Esophagus muscularis mucosa (tissue), 4 donors: Measurements from ENCODE around the gene TP53INP2. TPM values are rescaled to one million over a fixed set of nuclear protein-coding genes. Genes with fewer than 3 reads are reported as not detected.

ENCODE experiments used
- DNase-seq: peaks from one replicate; pipeline ENCODE4 v3.0.0-alpha.2; 2017; ENCODE audit errors: extremely low spot score
- H3K27ac ChIP-seq, 4 donors: fragments of 200-600 bp; sonication (generic); replicated peaks in 1 of 4; 1 replicate in 3 of 4; 2 replicates in 1 of 4; pipeline ENCODE4 v1.5.1; 2016 to 2019; ENCODE audit warnings: mild to moderate bottlenecking in 1 of 4
- H3K27me3 ChIP-seq, 4 donors: fragments of 200-600 bp; sonication (generic); one replicate each; pipeline versions ENCODE4 v1.5.1 to v1.6.0; 2016 to 2019
- H3K36me3 ChIP-seq, 4 donors: fragments of 200-600 bp; sonication (generic); one replicate each; pipeline ENCODE4 v1.5.1; 2016 to 2019
- H3K4me1 ChIP-seq, 4 donors: fragments of 200-600 bp; sonication (generic); one replicate each; pipeline ENCODE4 v1.5.1; 2016 to 2019
- H3K4me3 ChIP-seq, 4 donors: fragments of 200-600 bp; sonication (generic); 1 replicate in 2 of 4; 2 replicates in 2 of 4; pipeline ENCODE4 v1.5.1; 2016 to 2019; ENCODE audit warnings: mild to moderate bottlenecking in 4 of 4, moderate library complexity in 1 of 4
- H3K9me3 ChIP-seq, 4 donors: fragments of 200-600 bp; sonication (generic); 1 replicate in 3 of 4; 2 replicates in 1 of 4; pipeline ENCODE4 v1.5.1; 2016 to 2019
- EP300 ChIP-seq: sonication (generic); formaldehyde crosslinking; IDR thresholded peaks from one replicate; pipeline ENCODE4 v1.6.1; 2017; ENCODE audit warnings: antibody characterized with exemption
- POLR2A ChIP-seq: fragments of 450-650 bp; IDR thresholded peaks from one replicate; pipeline ENCODE4 v1.6.1; 2017; ENCODE audit warnings: antibody characterized with exemption, moderate library complexity, mild to moderate bottlenecking, low read depth
- POLR2AphosphoS5 ChIP-seq, 2 donors: sonication (generic); formaldehyde crosslinking; IDR thresholded peaks; one replicate each; pipeline ENCODE4 v1.6.1; 2017; ENCODE audit warnings: antibody characterized with exemption in 2 of 2
- WGBS: methylation state at CpG from one replicate; pipeline ENCODE4 v1.1.5; 2018; 5-methylcytosine and 5-hydroxymethylcytosine counted together
- intact Hi-C: fragments of 100-400 bp; cut with DNase I; formaldehyde crosslinking; loops from one replicate; pipeline ENCODE4 v1.15.1; 2023
- total RNA-seq, 4 donors: library from RNA; depleted of rRNA; stranded (reverse); fragments of >200 nt; gene quantifications; one replicate each; pipeline versions ENCODE4 v1.1.0 to v1.2.1, GENCODE V29; 2016
- TF ChIP-seq, protein P1 (sequence below), 3 experiments: fragments of 200-600 bp in 2 of 3; fragments of 450-650 bp in 1 of 3; sonication (generic) in 2 of 3; IDR thresholded peaks; one replicate each; pipeline ENCODE4 v1.5.1; 2017 to 2019; ENCODE audit warnings: antibody characterized with exemption in 3 of 3, mild to moderate bottlenecking in 2 of 3, moderate library complexity in 1 of 3

Gene TP53INP2
- total RNA-seq, 4 donors from 2014 or later, result 37.1 to 73.1 (median 62.5) TPM

DNA sequence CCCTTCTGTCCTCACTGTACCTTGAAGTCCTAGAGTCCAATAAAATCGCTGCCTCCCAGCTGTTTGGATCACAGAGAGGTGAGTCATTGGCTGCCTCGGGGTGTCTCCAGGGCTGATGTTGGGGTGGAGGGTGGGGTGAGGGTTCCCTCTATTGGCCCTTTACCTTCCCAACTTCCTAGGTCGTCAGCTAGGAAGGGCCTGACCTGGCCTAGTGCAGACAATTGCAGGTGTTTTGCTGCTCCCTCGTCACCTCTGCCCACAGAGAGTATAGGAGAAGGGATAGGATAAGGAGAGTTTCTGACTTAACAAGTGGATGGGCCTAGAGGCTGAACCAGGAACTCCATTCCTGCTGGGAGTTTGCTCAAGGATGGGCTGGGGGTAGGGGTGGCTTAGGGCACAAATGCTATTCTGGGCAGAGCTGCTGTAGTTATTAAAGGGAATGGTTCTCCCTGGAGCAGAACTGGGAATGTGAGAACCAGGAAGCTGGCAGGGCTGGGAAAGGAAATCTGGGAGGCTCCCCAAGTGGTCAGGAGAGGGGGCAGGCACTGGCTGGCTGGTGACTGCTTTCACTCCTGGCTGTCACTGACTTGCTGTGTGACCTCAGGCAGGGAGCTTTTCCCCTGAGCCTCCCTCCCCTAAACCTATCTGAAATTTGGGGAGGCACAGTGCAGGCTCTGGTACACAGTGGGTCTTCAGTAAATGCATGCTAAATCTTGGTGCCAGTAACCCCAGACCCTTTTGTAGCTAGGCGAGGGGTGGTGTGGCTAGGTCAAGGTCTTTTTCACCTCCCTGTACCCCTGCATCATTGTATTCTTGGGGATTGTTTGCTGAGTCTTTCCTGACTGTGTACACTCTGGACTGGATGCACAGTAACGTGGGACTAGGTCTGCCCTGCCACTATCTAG is 1.5 kb downstream of the TP53INP2 start:
- no peaks in the 10 kb centered on the region for H3K9me3 ChIP-seq
- no peaks in the 10 kb centered on the region for H3K27me3 ChIP-seq
- no peak for DNase-seq
- H3K4me1 ChIP-seq, result peaks cover 43 to 65% (median 56%) of the 10 kb centered on the region in 4 donors
- H3K36me3 ChIP-seq, result peaks cover 0 to 6% (median under 1%) of the 10 kb centered on the region in 4 donors
- TF ChIP-seq EP300, result no peak
- TF ChIP-seq, protein P1, sequence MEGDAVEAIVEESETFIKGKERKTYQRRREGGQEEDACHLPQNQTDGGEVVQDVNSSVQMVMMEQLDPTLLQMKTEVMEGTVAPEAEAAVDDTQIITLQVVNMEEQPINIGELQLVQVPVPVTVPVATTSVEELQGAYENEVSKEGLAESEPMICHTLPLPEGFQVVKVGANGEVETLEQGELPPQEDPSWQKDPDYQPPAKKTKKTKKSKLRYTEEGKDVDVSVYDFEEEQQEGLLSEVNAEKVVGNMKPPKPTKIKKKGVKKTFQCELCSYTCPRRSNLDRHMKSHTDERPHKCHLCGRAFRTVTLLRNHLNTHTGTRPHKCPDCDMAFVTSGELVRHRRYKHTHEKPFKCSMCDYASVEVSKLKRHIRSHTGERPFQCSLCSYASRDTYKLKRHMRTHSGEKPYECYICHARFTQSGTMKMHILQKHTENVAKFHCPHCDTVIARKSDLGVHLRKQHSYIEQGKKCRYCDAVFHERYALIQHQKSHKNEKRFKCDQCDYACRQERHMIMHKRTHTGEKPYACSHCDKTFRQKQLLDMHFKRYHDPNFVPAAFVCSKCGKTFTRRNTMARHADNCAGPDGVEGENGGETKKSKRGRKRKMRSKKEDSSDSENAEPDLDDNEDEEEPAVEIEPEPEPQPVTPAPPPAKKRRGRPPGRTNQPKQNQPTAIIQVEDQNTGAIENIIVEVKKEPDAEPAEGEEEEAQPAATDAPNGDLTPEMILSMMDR (IDR thresholded peaks at IDR 0.05), result peak in 1 of 3 experiments; percentile 27
- H3K4me3 ChIP-seq, result peak overlapping the region; percentile 69 to 97 (median 90)
- intact Hi-C loops, result loop anchor here (5.0 to 10.0 kb wide), 3 partner anchors 128 to 401 kb away; partner anchors contain the start of gene AHCY
- WGBS, result 56% methylated on average over 4 of the region's 6 CpGs
- peak overlapping the region; percentile 98 to 100 (median 100) for H3K27ac ChIP-seq

DNA sequence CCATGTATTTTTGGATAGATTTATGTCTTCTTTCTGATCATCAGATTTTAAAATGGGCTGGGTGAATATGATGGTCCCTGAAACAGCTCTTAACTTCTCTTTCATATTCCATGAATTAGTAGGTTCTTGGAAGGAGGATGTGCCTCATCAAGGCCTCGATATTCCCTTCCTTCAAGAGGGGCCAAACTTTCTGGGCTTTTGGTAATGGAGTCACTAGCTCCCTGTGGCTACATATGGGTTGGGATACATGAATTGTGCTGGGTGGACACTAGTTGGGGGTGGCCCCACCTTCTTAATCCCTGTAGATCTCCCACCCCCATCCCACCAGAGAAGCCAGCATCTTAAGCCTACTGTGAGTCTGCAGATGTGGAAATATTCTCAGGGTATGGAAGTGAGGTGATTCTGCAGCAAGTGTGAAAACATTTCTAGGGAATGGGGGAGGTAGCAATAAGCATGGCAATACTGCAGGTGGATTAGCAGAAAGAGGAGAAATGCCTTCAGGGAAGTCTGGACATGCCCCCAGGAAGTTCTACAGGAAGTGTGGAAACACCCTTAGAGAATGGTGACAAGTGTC is 2.2 kb downstream of the TP53INP2 start:
- intact Hi-C loops, result loop anchor here (5.0 to 10.0 kb wide), 3 partner anchors 129 to 402 kb away; partner anchors contain the start of gene AHCY
- TF ChIP-seq POLR2AphosphoS5 (IDR thresholded peaks at IDR 0.05) (no peak), EP300 (no peak), POLR2A (no peak)
- TF ChIP-seq, protein P1 (IDR thresholded peaks at IDR 0.05), result no peak
- peak overlapping the region; percentile 98 to 100 (median 100) for H3K27ac ChIP-seq

DNA sequence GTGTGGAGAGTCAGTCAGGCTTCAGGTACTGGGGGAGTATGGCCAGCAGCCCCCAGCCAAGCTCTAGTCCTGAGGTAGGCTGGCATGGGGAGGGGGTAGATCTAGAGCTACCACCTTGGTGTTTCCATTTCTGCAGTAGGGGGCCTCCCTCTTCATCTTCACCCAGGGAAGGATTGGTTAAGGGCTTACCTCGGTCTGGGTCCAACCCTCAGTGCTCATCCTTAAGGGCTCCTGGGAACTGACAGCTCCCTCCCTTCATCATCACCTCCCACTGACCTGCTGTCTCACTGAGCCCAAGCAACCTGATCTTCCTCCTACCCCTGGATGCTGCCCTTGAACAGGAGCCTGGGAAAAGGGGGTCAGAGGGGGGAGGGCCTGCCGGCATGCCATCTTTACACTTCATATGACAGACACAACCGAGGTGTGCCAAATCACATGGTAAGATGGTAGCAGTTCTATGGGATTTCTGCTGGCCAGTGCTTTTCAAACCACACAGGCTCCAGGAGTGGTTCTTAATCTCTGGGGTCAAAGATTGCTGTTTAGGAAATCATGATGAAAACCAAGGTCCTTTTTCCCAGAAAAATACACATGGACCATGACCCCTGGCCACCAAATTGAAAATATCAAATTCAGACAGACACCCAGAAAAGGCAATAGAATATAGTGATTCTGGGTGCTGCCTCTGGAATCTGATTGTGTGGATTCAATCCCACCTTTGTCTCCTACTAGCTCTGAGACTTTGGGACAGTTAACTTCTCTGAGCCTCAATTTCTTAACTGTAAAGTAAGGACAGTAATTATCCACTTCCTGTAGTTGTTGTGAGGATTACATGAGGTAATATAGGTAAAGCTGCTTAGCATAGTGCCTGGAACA is 3.0 kb downstream of the TP53INP2 start:
- Histone ChIP-seq H3K4me1 (peaks cover 43 to 73% (median 64%) of the 10 kb centered on the region in 4 donors), H3K27ac (peak overlapping the region; percentile 94 to 100 (median 99)), H3K9me3 (no peaks in the 10 kb centered on the region), H3K4me3 (no peak overlapping the region), H3K27me3 (no peaks in the 10 kb centered on the region), H3K36me3 (peaks cover 0 to 16% (median 7%) of the 10 kb centered on the region in 4 donors)
- no peak for TF ChIP-seq EP300
- 59% methylated on average over 2 of the region's 3 CpGs for WGBS
- intact Hi-C loops, result loop anchor here (5.0 to 10.0 kb wide), 3 partner anchors 130 to 402 kb away; partner anchors contain the start of gene AHCY
- no peak for DNase-seq

More for the DNA sequence above, 2.2 kb downstream of the TP53INP2 start:
- H3K4me1 ChIP-seq, result peaks cover 43 to 72% (median 63%) of the 10 kb centered on the region in 4 donors
- H3K4me3 ChIP-seq, result no peak overlapping the region
- H3K9me3 ChIP-seq, result no peaks in the 10 kb centered on the region
- 100% methylated on average over 1 of the region's 1 CpG for WGBS
- no peaks in the 10 kb centered on the region for H3K27me3 ChIP-seq
- DNase-seq, result no peak
- peaks cover 0 to 9% (median 7%) of the 10 kb centered on the region in 4 donors for H3K36me3 ChIP-seq

DNA sequence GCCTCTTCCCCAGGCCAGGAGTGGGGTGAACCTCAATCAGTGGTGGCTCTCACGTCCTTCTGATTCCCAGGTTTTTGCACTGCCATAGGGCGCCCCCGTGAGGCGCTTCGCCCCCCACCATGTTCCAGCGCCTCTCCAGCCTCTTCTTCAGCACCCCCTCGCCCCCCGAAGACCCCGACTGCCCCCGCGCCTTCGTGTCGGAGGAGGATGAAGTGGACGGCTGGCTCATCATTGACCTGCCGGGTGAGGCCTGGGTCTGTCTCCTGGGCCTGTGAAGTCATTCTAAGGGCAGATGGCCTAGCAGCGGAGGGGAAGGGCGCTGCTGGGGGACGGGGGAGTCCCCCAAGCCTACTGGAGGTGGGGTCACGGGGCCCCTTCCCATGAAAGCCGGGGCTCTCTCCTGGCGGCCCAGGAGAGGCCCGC is 4.5 kb downstream of the TP53INP2 start:
- 16% methylated on average over 16 of the region's 22 CpGs for WGBS
- Histone ChIP-seq H3K4me3 (peak overlapping the region; percentile 72 to 78 (median 76)), H3K36me3 (peaks cover 0 to 31% (median 13%) of the 10 kb centered on the region in 4 donors), H3K4me1 (peaks cover 47 to 73% (median 61%) of the 10 kb centered on the region in 4 donors), H3K9me3 (no peaks in the 10 kb centered on the region), H3K27ac (peak overlapping the region; percentile 94 to 100 (median 99)), H3K27me3 (no peaks in the 10 kb centered on the region)
- no peak for TF ChIP-seq POLR2AphosphoS5 (IDR thresholded peaks at IDR 0.05)
- TF ChIP-seq, protein P1 (IDR thresholded peaks at IDR 0.05), result peak; percentile 46 to 57 (median 56)
- intact Hi-C loops, result loop anchor here (5.0 to 10.0 kb wide), 3 partner anchors 131 to 404 kb away; partner anchors contain the start of gene AHCY
- no peak for DNase-seq
